HepG2 (cell line): Measurements from ENCODE around the gene SPATA33. TPM values are rescaled to one million over a fixed set of nuclear protein-coding genes. Genes with fewer than 3 reads are reported as not detected.

Source experiments
- CAMTA2 ChIP-seq: sonication (generic); formaldehyde crosslinking; IDR thresholded peaks from 2 replicates; pipeline ENCODE4 v1.4.0; 2020; ENCODE audit warnings: mild to moderate bottlenecking, missing genetic modification reagents, borderline replicate concordance
- CREM ChIP-seq, 2 experiments: sonication (generic) in 1 of 2; formaldehyde crosslinking in 1 of 2; IDR thresholded peaks; 2 replicates each; pipeline versions ENCODE4 v1.4.0 to v1.6.1; 2016 to 2020; ENCODE audit warnings: antibody characterized with exemption in 1 of 2, mild to moderate bottlenecking in 1 of 2, missing genetic modification reagents in 1 of 2
- DNMT1 ChIP-seq: sonication (generic); formaldehyde crosslinking; IDR thresholded peaks from 2 replicates; pipeline ENCODE4 v1.5.1; 2020; ENCODE audit warnings: mild to moderate bottlenecking, missing genetic modification reagents
- EHMT2 ChIP-seq: fragments of 200-600 bp; sonication (generic); IDR thresholded peaks from 2 replicates; pipeline ENCODE4 v1.7.0; 2017; ENCODE audit warnings: antibody characterized with exemption, low read depth, low read length, borderline replicate concordance
- KDM2A ChIP-seq: sonication (generic); formaldehyde crosslinking; IDR thresholded peaks from 2 replicates; pipeline ENCODE4 v1.4.0; 2020; ENCODE audit warnings: low read depth, missing genetic modification reagents, borderline replicate concordance
- KIAA2018 ChIP-seq: sonication (generic); formaldehyde crosslinking; IDR thresholded peaks from 2 replicates; pipeline ENCODE4 v1.5.0; 2020; ENCODE audit warnings: mild to moderate bottlenecking, missing genetic modification reagents, borderline replicate concordance
- MTF1 ChIP-seq: sonication (generic); formaldehyde crosslinking; IDR thresholded peaks from 2 replicates; pipeline ENCODE4 v1.5.0; 2020; ENCODE audit warnings: missing genetic modification reagents
- NFKB2 ChIP-seq: sonication (generic); formaldehyde crosslinking; IDR thresholded peaks from 2 replicates; pipeline ENCODE4 v1.4.0; 2020; ENCODE audit warnings: missing genetic modification reagents, borderline replicate concordance
- TFDP1 ChIP-seq: IDR thresholded peaks from 2 replicates; pipeline ENCODE4 v1.6.1; 2016; ENCODE audit warnings: missing compliant biosample characterization, missing genetic modification reagents, borderline replicate concordance
- TSC22D2 ChIP-seq: sonication (generic); formaldehyde crosslinking; IDR thresholded peaks from 2 replicates; pipeline ENCODE4 v1.5.1; 2020; ENCODE audit warnings: missing genetic modification reagents, mild to moderate bottlenecking, borderline replicate concordance
- ZFP1 ChIP-seq: IDR thresholded peaks from 2 replicates; pipeline ENCODE4 v1.6.1; 2016
- ZNF460 ChIP-seq: sonication (generic); formaldehyde crosslinking; IDR thresholded peaks from 2 replicates; pipeline ENCODE4 v1.5.1; 2020; ENCODE audit warnings: missing genetic modification reagents, mild to moderate bottlenecking, borderline replicate concordance
- ZNF501 ChIP-seq: sonication (generic); formaldehyde crosslinking; IDR thresholded peaks from 2 replicates; pipeline ENCODE4 v1.5.1; 2020; ENCODE audit warnings: mild to moderate bottlenecking, moderate library complexity, missing genetic modification reagents
- ZNF569 ChIP-seq: sonication (generic); formaldehyde crosslinking; IDR thresholded peaks from 2 replicates; pipeline ENCODE4 v1.5.0; 2020; ENCODE audit warnings: mild to moderate bottlenecking, missing genetic modification reagents, moderate library complexity, borderline replicate concordance
- ZNF580 ChIP-seq: IDR thresholded peaks from 2 replicates; pipeline ENCODE4 v1.6.1; 2016; ENCODE audit warnings: low read depth, borderline replicate concordance
- ZNF639 ChIP-seq: conservative IDR thresholded peaks from 2 replicates; pipeline ENCODE4 v1.6.1; 2018; ENCODE audit warnings: missing genetic modification reagents
- ZNF674 ChIP-seq: sonication (generic); formaldehyde crosslinking; IDR thresholded peaks from 2 replicates; pipeline ENCODE4 v1.5.0; 2020; ENCODE audit warnings: low read depth, mild to moderate bottlenecking, missing genetic modification reagents
- polyA plus RNA-seq, 8 experiments: library from polyadenylated mRNA; depleted of rRNA in 3 of 8; stranded (reverse) in 7 of 8; unstranded in 1 of 8; fragments of >200 nt; fragmentation: Illumina TruSeq in 4 of 8; extraction: Trizol in 4 of 8; gene quantifications; 2 replicates each; pipeline versions ENCODE4 v1.2.1 to v1.2.3, GENCODE V29; 2011 to 2016; ENCODE audit warnings: low read depth in 4 of 8, missing spikeins in 1 of 8, mixed read lengths in 1 of 8; ENCODE audit not compliant: insufficient read depth in 1 of 8
- total RNA-seq, 5 experiments: library from RNA; depleted of rRNA; stranded (reverse); fragments of >200 nt; fragmentation: Illumina TruSeq; extraction: Trizol; gene quantifications; 2 replicates each; pipeline ENCODE4 v1.2.3, GENCODE V29; 2016; ENCODE audit warnings: low read depth in 1 of 5

The SPATA33 gene
- total and polyA plus RNA-seq, 2 of the 13 experiments (the other 11 are each of a cell fraction or from before 2014, with no cell fraction given) = 5.7 to 11.0 TPM

- TF ChIP-seq ZNF639 (CRISPR knock-in tag) (no peak), KIAA2018 (CRISPR knock-in tag) (no peak), EHMT2 (no peak), TSC22D2 (CRISPR knock-in tag) (no peak), KDM2A (CRISPR knock-in tag) (peak; percentile 12; the same call in 1 of the 2 replicates), NFKB2 (CRISPR knock-in tag) (0 out of 2 replicates have a peak, but pooled peaks have one; percentile 17), TFDP1 (CRISPR knock-in tag) (no peak), ZNF569 (CRISPR knock-in tag) (no peak), ZNF460 (CRISPR knock-in tag) (no peak), CAMTA2 (CRISPR knock-in tag) (0 out of 2 replicates have a peak, but pooled peaks have one; percentile 69), ZNF674 (0 out of 2 replicates have a peak, but pooled peaks have one; percentile 73), MTF1 (CRISPR knock-in tag) (no peak), CREM (IDR thresholded peaks at IDR 0.05) (no peak), CREM (CRISPR knock-in tag; IDR thresholded peaks at IDR 0.05) (no peak), ZFP1 (CRISPR knock-in tag) (no peak), DNMT1 (CRISPR knock-in tag) (no peak), ZNF501 (CRISPR knock-in tag) (peak; percentile 51; the same call in 1 of the 2 replicates), ZNF580 (CRISPR knock-in tag) (no peak)
Measured at GRCh38 chr16:89658221-89658879, 714 bp downstream of the SPATA33 start (continued).
